ENCODE data around the gene CMKLR1.

GRCh38 chr12:108382437-108382801, 43.3 kb upstream of the CMKLR1 start:
- TF ChIP-seq, protein P1, sequence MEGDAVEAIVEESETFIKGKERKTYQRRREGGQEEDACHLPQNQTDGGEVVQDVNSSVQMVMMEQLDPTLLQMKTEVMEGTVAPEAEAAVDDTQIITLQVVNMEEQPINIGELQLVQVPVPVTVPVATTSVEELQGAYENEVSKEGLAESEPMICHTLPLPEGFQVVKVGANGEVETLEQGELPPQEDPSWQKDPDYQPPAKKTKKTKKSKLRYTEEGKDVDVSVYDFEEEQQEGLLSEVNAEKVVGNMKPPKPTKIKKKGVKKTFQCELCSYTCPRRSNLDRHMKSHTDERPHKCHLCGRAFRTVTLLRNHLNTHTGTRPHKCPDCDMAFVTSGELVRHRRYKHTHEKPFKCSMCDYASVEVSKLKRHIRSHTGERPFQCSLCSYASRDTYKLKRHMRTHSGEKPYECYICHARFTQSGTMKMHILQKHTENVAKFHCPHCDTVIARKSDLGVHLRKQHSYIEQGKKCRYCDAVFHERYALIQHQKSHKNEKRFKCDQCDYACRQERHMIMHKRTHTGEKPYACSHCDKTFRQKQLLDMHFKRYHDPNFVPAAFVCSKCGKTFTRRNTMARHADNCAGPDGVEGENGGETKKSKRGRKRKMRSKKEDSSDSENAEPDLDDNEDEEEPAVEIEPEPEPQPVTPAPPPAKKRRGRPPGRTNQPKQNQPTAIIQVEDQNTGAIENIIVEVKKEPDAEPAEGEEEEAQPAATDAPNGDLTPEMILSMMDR (IDR thresholded peaks at IDR 0.05), result no peak
- TF ChIP-seq TAF1 (IDR thresholded peaks at IDR 0.05; ENCODE audit: borderline replicate concordance, low read depth, low read length) (no peak), RXRA (IDR thresholded peaks at IDR 0.05; ENCODE audit: borderline replicate concordance, low read depth) (no peak), SMC3 (IDR thresholded peaks at IDR 0.05; ENCODE audit: low read depth, low read length) (no peak), JUND (IDR thresholded peaks at IDR 0.05) (no peak), GABPA (IDR thresholded peaks at IDR 0.05; ENCODE audit: low read depth) (no peak), CHD2 (IDR thresholded peaks at IDR 0.05; ENCODE audit: low read length, partially characterized antibody) (no peak), POLR2AphosphoS5 (IDR thresholded peaks at IDR 0.05; ENCODE audit: low read depth, low read length) (no peak), RAD21 (IDR thresholded peaks at IDR 0.05; ENCODE audit: low read length) (peak; percentile 59), RFX5 (IDR thresholded peaks at IDR 0.05; ENCODE audit: low read length) (no peak), TCF12 (IDR thresholded peaks at IDR 0.05) (no peak)
- TF ChIP-seq, protein P2, sequence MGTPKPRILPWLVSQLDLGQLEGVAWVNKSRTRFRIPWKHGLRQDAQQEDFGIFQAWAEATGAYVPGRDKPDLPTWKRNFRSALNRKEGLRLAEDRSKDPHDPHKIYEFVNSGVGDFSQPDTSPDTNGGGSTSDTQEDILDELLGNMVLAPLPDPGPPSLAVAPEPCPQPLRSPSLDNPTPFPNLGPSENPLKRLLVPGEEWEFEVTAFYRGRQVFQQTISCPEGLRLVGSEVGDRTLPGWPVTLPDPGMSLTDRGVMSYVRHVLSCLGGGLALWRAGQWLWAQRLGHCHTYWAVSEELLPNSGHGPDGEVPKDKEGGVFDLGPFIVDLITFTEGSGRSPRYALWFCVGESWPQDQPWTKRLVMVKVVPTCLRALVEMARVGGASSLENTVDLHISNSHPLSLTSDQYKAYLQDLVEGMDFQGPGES (IDR thresholded peaks at IDR 0.05; ENCODE audit: low read depth, low read length), result no peak

Data from SK-N-SH (cell line).